DND-41 (cell line): Measurements from ENCODE around the gene HPS3.
"Not testable (repeated sequence)": the region's sequence is repeated elsewhere in the genome, so short reads cannot be mapped to it uniquely, and the experiment has no call there.

Source experiments
- ATAC-seq: fragments of 200-7000 bp; cut with Tn5 transposase; 3 replicates; pipeline ENCODE4 v1.9.1; 2021; ENCODE audit warnings: low read depth; ENCODE audit not compliant: insufficient read depth
- DNase-seq: peaks from one replicate; pipeline ENCODE4 v3.0.0-alpha.2; 2020
- H2AFZ ChIP-seq: 2 replicates; pipeline ENCODE4 v1.6.0; 2012; ENCODE audit warnings: low read depth, low read length
- H3K27ac ChIP-seq: 2 replicates; pipeline ENCODE4 v1.5.1; 2012; ENCODE audit warnings: low read length, inconsistent platforms
- H3K27me3 ChIP-seq: fragments of 200-600 bp; sonication (generic); 2 replicates; pipeline ENCODE4 v1.6.0; 2012; ENCODE audit warnings: low read length, mild to moderate bottlenecking, inconsistent platforms; ENCODE audit not compliant: insufficient read depth, poor library complexity
- H3K36me3 ChIP-seq: 2 replicates; pipeline ENCODE4 v1.5.1; 2012; ENCODE audit warnings: low read length, inconsistent platforms; ENCODE audit not compliant: insufficient read depth
- H3K4me1 ChIP-seq: 2 replicates; pipeline ENCODE4 v1.5.1; 2012; ENCODE audit warnings: mild to moderate bottlenecking, low read length; ENCODE audit not compliant: insufficient read depth
- H3K4me2 ChIP-seq: 2 replicates; pipeline ENCODE4 v1.6.0; 2012; ENCODE audit warnings: mild to moderate bottlenecking, moderate library complexity, low read length, inconsistent platforms; ENCODE audit not compliant: insufficient read depth
- H3K4me3 ChIP-seq, 2 experiments: fragments of 200-600 bp in 1 of 2; shearing (Covaris generic) in 1 of 2; 2 replicates each; pipeline ENCODE4 v1.5.1; 2012 to 2016; ENCODE audit warnings: inconsistent platforms in 2 of 2, low read length in 2 of 2, mild to moderate bottlenecking in 2 of 2, low read depth in 1 of 2, moderate library complexity in 1 of 2
- H3K79me2 ChIP-seq: 2 replicates; pipeline ENCODE4 v1.6.0; 2012; ENCODE audit warnings: low read length, inconsistent platforms; ENCODE audit not compliant: insufficient read depth
- H3K9ac ChIP-seq: 2 replicates; pipeline ENCODE4 v1.6.0; 2012; ENCODE audit warnings: low read depth, mild to moderate bottlenecking, inconsistent platforms, low read length, moderate library complexity
- H3K9me3 ChIP-seq: 2 replicates; pipeline ENCODE4 v1.5.1; 2012; ENCODE audit warnings: low read length, moderate library complexity, mild to moderate bottlenecking, inconsistent platforms; ENCODE audit not compliant: insufficient read depth, severe bottlenecking
- H4K20me1 ChIP-seq: 2 replicates; pipeline ENCODE4 v1.6.0; 2012; ENCODE audit warnings: low read length; ENCODE audit not compliant: insufficient read depth
- CTCF ChIP-seq: IDR thresholded peaks from 2 replicates; pipeline ENCODE4 v1.5.1; 2012; ENCODE audit warnings: borderline replicate concordance, low read length, moderate library complexity, mild to moderate bottlenecking; ENCODE audit not compliant: poor library complexity, severe bottlenecking; ENCODE audit errors: extremely low read depth
- EZH2 ChIP-seq: IDR thresholded peaks from 3 replicates; pipeline ENCODE4 v1.6.1; 2012; ENCODE audit warnings: borderline replicate concordance, low read depth, mild to moderate bottlenecking, moderate library complexity, low read length, inconsistent platforms; ENCODE audit not compliant: severe bottlenecking

Gene HPS3

GRCh38 chr3:149217347-149217746 is 87.9 kb downstream of the HPS3 start:
- H2AFZ ChIP-seq = no peak overlapping the region
- ATAC-seq (no peak), DNase-seq (no peak)
- no peaks in the 10 kb centered on the region for H3K27me3 ChIP-seq
- no peak overlapping the region for H3K27ac ChIP-seq
- no peak overlapping the region for H3K9ac ChIP-seq
- H3K4me3 ChIP-seq = no peak overlapping the region
- no peaks in the 10 kb centered on the region for H3K36me3 ChIP-seq
- no peak for TF ChIP-seq EZH2
- H3K4me1 ChIP-seq = no peaks in the 10 kb centered on the region
- no peaks in the 10 kb centered on the region for H4K20me1 ChIP-seq
- no peak overlapping the region for H3K4me2 ChIP-seq
- H3K9me3 ChIP-seq = no peaks in the 10 kb centered on the region
- H3K79me2 ChIP-seq = no peaks in the 10 kb centered on the region

DNA sequence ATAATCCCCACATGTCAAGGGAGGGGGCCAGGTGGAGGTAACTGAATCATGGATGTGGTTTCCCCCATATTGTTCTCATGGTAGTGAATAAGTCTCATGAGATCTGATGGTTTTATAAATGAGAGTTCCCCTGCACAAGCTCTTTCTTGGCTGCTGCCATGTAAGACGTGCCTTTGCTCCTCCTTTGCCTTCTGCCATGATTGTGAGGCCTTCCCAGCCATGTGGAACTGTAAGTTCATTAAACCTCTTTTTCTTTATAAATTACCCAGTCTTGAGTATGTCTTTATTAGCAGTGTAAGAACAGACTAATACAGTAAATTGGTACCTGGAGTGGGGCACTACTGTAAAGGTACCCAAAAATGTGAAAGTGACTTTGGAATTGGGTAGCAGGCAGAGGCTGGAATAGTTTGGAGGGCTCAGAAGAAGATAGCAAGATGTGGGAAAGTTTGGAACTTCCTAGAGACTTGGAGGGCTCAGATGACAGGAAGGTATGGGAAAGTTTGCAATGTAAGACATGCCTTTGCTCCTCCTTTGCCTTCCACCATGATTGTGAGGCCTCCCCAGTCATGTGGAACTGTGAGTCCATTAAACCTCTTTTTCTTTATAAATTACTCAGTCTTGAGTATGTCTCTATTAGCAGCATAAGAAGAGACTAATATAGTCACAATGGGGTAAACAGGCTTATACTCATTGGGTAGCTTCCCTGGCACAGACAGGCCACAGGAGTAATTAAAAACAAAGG is 90.1 kb downstream of the HPS3 start:
- ATAC-seq, H3K9ac ChIP-seq, H3K9me3 ChIP-seq, H3K36me3 ChIP-seq, H3K4me2 ChIP-seq, H3K27me3 ChIP-seq, H4K20me1 ChIP-seq, H3K27ac ChIP-seq, DNase-seq, H3K79me2 ChIP-seq, H3K4me3 ChIP-seq, H3K4me1 ChIP-seq, H2AFZ ChIP-seq: not testable (repeated sequence)

DNA sequence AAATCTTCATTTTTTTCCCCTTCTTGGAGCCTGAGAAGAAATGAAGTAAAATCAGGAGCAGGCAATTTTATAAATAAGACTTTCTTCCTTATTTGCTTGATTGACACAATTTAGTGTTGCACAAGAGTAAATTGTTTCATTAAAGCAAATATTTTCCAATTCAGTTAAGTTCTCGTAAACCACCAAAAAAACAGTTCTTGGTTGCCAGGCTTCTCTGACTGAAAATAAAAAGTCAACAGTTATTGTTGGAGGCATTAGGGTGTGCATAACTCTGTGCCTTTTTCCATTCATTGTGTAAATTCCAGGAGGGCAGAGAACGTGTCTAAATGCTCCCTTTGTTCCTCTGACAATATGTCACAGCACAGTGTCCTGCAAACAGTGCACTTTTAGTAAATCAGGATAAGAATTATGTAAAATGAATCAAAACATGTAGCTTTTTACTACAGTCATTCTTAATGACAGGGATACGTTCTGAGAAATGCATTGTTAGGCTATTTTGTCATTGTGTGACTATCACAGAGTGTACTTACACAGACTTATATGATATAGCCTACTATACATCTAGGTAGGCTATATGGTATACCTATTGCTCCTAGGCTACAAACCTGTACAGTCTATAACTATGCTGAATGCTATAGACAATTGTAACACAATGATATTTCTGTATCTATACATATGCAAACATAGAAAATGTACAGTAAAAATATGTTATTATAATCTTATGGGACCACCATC is 92.5 kb downstream of the HPS3 start, which contains the start of gene CP:
TSS of gene CP (minus strand) at position 47 of the 735 bp plus-strand sequence. CDS start at position 10, 37 bp downstream.
- no peak for TF ChIP-seq CTCF
- TF ChIP-seq EZH2 = no peak
- Histone ChIP-seq H3K79me2 (no peaks in the 10 kb centered on the region), H4K20me1 (no peaks in the 10 kb centered on the region), H3K4me1 (peaks cover 12% of the 10 kb centered on the region), H3K9me3 (no peaks in the 10 kb centered on the region), H3K27ac (no peak within 1 kb of the TSS), H3K4me2 (no peak within 1 kb of the TSS), H3K4me3 (no peak within 1 kb of the TSS), H3K36me3 (no peaks in the 10 kb centered on the region), H3K9ac (no peak within 1 kb of the TSS), H3K27me3 (no peaks in the 10 kb centered on the region), H2AFZ (no peak within 1 kb of the TSS)
- DNase-seq = no peak
- no peak for ATAC-seq
